GM18519 (cell line): Measurements from ENCODE around the gene AQP12A.
"Not testable (repeated sequence)": the region's sequence is repeated elsewhere in the genome, so short reads cannot be mapped to it uniquely, and the experiment has no call there.

Source experiments
- ATAC-seq: cut with Tn5 transposase; IDR thresholded peaks from one replicate; pipeline ENCODE4 v1.9.1; 2021; ENCODE audit warnings: mild to moderate bottlenecking, moderate library complexity; ENCODE audit not compliant: unreplicated experiment, low FRiP score

The AQP12A gene

GRCh38 chr2:240655931-240656886, 35.5 kb upstream of the AQP12A start:
- ATAC-seq, result no peak

DNA sequence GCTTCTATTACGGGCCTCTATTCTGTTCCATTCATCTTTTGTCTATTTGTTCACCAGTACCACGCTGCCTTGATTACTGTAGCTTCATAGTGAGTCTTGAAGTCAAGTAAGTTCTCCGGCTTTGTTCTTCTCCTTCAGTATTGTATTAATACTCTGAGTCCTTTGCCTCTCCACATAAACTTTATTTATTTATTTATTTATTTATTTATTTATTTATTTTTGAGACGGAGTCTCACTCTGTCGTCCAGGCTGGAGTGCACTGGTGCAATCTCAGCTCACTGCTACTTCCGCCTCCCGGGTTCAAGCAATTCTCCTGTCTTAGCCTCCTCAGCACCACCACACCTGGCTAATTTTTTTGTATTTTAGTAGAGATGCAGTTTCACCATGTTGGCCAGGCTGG, 31.8 kb upstream of the AQP12A start:
- ATAC-seq, result not testable (repeated sequence)

DNA sequence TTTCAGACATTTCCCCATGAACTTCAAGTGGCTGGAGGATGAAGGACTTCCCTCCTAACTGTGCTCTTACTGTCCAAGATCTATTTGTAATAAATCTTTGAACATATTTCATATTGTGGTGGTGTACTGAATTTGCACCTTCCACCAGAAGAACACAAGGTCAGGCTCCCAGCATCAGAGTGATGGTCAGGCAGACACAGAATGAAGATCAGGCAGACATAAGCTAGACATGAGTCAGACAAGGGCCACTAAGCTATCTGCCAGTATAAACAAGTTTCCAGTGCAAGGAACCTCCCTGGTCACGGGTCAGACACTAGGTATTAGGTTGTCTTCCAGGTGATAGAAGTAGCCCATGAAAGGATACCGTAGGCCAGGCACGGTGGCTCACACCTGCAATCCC, 29.0 kb upstream of the AQP12A start:
- no peak for ATAC-seq

GRCh38 chr2:240663546-240664190, 28.0 kb upstream of the AQP12A start:
- no peak for ATAC-seq

- ATAC-seq, result no peak
Measured at GRCh38 chr2:240664622-240665021, 27.0 kb upstream of the AQP12A start.

- no peak for ATAC-seq
Measured at GRCh38 chr2:240670402-240670801, 21.3 kb upstream of the AQP12A start.

DNA sequence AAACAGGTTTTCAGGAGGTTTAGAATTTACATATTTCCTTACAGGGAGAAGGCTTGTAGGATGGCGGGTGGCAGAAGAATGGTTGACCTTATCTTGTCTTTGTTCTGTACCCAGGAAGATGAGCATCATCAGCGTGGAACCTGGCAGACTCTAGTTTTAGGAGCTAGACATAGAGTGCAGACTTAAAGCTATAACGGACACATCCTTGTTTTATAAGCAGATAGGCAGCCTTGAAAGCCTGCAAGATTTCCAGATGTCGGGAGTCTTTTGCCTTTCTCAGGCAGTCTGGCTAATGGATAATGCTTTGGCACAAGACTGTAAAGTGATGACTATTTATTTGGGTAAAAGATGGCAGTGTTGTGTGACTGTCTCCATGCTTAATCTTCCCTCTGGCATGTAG, 20.7 kb upstream of the AQP12A start:
- ATAC-seq, result no peak

GRCh38 chr2:240672076-240672700, 19.5 kb upstream of the AQP12A start:
- no peak for ATAC-seq

GRCh38 chr2:240672701-240673190, 18.9 kb upstream of the AQP12A start:
- ATAC-seq, result no peak

DNA sequence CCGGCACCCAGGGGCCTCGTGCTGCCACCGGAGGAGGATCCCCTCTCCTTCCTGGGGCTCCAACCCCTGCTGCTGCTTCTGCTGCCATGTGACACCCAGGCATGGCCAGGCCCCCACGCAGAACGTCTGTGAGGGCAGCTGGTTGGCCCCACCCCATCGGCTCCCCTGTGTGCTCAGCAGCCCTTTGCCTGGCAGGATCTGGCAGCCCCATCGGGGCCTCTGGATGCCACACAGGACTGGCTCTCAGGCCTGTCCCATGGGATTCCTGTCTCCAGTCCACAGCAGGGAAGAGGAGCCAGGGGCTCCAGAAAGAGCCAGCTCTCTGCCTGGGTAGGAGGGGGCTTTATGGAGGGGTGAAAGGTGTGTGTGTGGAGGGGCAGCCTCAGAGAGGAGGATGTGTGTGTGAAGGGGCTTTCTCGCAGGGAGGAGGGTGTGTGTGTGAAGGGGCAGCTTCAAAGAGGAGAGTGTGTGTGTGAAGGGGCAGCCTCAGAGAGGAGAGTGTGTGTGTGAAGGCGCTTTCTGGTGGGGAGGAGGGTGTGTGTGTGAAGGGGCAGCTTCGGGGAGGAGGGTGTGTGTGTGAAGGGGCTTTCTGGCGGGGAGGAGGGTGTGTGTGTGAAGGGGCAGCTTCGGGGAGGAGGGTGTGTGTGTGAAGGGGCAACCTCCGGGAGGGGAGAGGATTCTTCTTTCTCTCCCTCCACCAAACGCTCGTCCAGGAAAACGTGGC, 17.0 kb upstream of the AQP12A start:
- ATAC-seq, result not testable (repeated sequence)

GRCh38 chr2:240675345-240675744, 16.3 kb upstream of the AQP12A start:
- not testable (repeated sequence) for ATAC-seq

DNA sequence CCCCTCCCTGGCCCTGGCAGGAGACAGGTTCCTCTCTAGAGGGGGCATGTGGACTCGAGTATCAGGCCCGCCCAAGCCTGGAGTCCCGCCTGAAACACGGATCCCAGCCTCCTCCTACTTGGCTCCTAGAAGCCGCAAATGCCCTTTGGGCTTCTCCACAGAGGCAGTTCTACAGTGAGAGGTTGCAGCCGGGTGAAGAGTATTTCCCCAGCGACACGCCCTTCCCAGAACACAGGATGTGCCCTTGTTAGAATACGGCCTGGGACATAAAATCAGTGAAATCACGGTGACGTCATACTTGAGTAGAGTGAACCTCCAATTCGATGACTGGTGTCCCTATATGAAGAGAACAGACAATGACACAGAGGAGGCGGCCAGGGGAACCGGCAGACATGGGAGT, 13.6 kb upstream of the AQP12A start:
- not testable (repeated sequence) for ATAC-seq

DNA sequence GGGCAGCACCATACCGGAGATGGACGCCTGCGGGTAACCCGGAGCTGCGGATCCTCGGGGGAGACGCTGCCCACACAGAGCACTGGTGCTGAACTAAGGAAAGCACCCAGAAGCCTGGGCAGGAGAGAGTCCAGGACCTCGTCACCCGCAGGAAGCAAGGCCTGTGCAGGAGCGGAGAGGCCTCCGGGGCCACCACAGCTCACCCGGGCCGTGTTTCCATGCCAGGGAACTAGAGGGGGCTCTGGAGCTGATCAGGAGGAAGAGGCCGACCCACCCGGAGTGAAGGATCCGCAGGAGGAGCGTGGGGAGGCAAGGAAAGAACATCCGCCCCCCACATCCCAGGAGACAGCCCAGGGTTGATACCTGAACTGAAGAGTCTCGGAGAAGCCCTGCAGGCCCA, 12.8 kb upstream of the AQP12A start:
- not testable (repeated sequence) for ATAC-seq

DNA sequence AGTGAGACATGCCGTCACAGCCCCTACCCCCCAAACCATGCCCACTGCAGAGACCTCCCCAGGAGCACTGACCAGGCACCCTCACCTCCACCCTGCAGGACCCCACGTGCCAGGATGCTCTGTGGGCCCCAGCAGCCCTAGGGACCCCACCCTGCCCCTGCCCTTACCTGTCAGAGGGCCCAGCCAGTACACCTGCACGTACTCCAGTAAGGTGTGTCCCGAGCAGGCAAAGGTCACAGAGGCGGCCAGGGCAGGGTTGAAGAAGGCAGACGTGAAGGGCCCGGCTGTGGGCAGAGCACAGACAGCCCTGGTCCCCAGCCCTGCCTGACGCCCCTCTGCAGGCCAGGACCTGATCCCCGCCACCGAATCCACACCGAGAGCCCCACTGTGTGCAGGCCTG, 11.5 kb upstream of the AQP12A start:
- ATAC-seq, result not testable (repeated sequence)

DNA sequence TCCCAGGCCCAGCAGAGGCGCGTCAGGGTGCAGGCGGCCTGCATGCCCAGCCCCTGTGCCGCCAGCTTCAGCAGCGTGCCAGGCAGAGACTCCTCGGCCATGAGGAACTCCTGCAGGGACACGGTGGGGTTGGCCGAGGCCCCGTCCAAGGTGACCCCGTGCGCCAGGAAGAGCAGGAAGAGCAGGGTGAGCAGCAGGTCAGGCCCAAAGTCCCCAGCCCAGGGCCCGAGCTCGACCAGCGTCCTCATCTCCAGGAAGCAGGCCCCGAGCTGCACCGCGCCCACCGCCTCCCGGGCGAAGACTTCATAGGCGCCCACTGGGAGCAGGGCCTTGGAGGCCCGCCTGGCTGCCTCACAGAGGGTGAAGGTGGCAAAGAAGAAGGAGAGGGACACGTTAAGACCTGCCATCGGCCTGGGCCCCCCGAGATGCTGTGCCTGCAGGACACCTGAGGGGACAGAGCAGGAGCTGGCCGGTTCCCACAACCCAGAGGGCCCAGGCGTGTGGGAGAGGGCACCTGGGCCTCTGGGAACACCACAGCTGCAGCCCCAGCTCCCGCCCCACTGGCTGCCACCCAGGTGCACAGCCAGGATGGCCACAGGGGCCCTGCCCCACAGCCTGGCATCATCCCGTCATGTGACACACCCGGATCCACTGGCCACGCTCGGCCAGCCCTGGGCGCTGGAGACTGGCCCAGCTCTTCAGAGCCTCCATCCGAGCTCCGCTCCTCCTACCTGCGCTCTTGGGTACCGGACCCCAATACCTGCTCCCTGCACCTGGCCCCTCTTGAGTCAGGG, 9.0 kb upstream of the AQP12A start, which contains the start of gene AQP12B:
AQP12B (minus strand) TSS at position 455 of the 794 bp plus-strand sequence; CDS start at position 407, 48 bp downstream.
- ATAC-seq, result not testable (repeated sequence)

DNA sequence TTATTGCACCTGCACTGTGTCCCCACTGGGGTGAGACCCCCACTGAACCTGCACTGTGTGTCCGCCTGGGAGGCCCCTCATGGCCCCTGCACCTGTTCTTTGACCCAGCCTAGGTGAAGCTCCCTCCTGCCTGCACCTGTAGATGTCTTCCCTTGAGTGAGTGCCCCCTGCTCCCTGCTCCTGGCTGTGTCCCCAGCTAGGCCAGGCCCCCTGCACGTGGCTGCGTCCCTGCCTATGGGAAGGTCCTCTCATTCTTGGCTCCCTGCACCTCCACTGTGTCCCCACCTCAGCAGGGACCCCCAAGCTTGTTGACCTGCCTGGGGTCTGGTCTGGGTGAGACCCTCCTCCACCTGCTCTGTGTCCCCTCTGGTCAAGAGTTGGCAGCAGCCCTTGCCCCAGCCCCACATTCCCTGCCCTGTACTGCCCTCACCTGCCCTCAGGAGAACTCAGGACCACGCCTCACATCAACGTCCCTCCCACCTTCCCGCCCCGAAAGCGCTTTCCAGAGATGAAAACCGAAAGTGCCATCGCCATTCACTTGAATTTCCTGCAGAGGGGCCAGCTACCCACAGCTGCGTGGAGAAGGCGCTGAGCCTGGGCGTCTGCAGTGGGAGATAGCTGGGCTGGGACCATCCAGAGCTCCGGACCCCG, 8.2 kb upstream of the AQP12A start:
- ATAC-seq, result not testable (repeated sequence)

GRCh38 chr2:240683980-240684728, 7.5 kb upstream of the AQP12A start:
- not testable (repeated sequence) for ATAC-seq

DNA sequence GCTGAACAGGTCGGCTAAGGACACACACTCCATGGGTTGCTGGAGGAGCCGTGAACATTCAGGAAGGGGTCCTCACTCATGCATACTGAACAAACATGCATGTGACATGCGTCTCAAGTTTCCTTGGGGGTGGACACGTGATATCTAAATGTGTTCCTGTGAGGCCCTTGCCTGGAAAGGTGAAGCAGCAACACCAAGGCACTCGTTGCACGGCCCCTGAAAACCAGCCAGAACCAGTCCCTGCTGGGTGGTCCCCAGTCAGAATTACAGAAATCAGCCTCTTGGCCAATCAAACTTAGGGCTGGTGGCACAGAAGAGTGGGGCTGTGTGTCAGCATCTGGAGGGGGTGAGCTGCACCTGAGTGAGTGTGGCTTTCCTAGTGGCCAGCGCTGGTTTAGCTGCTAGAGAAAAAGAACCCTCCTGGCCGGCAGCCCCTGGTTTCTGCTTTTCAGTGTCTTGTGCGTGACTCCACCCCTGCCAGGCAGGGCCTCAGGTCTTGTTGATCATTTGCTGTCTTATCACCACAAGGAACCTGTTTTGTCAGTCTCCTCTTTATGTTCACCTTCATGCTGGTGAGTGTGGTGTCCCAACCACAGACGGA, 5.8 kb upstream of the AQP12A start:
- ATAC-seq, result no peak
